GM18520 (cell line): ENCODE results near the gene HTRA3.

Experiments used
- ATAC-seq: cut with Tn5 transposase; IDR thresholded peaks from one replicate; pipeline ENCODE4 v1.9.1; 2021; ENCODE audit not compliant: unreplicated experiment

HTRA3 gene

DNA sequence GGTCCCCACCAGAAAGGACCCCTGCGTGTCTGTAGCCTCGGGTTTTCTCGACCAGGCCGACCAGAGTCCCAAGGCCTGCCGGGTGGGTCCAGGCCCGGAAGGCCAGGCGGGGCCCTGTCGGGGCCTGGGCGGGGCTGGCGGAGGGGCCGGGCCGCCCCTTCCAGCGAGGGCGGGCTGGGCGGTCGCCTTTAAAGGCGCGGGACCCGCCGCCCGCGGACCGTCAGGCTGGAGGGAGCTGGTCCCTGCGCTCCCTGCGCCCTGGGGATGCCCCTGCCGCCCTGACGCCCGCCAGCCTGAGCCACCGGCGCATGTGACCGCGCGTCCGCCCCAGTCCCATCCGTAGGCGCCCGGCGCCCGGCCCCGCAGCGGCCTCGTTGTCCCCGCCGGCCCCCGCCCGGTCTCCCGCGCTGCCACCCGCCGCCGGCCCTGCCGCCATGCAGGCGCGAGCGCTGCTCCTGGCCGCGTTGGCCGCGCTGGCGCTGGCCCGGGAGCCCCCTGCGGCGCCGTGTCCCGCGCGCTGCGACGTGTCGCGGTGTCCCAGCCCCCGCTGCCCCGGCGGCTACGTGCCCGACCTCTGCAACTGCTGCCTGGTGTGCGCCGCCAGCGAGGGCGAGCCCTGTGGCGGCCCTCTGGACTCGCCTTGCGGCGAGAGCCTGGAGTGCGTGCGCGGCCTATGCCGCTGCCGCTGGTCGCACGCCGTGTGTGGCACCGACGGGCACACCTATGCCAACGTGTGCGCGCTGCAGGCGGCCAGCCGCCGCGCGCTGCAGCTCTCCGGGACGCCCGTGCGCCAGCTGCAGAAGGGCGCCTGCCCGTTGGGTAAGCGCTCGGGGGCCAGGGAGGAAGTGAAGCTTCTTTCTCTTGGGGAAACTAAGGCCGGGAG lies at the start of gene HTRA3:
HTRA3 (plus strand) TSS at position 220 of the 883 bp plus-strand sequence; CDS start at position 435, 215 bp downstream.
- ATAC-seq, result no peak

DNA sequence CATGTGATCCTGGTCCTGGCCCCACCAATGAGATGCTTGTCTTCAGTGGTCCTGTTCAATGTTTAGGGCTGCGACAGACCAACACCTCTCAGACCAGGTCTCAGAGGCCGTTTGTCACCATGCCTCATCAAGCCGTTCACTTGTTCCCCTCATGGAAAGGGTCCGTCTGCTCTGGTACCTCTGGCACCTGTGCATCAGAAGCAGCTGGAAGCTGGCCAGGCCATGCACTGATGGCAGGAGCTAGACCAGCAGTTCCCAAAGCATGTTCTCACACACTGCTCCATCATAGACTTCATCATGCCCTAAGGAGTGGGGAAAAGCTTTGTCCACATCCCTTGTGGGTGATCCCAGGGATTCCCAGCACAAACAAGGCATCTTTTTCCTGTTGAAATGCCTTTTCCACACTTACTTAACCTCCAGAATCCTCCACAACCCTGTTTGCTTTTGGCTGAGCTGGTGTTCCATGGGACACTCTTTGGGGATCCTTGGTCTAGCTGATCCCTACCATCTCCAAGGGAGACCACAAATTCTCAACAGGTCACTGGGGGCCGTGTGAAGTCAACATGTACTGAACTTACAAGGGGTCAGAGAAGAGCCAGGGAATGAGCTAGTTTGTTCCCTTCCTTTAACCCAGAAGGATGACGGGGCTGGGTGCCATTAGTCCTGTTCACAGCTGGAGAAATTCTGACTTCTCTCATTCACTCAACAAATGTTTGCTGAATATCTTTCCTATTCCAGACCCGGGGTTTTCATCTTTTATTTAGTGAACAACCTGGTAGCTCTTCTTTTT lies 48.7 kb upstream of the HTRA3 start:
- no peak for ATAC-seq

DNA sequence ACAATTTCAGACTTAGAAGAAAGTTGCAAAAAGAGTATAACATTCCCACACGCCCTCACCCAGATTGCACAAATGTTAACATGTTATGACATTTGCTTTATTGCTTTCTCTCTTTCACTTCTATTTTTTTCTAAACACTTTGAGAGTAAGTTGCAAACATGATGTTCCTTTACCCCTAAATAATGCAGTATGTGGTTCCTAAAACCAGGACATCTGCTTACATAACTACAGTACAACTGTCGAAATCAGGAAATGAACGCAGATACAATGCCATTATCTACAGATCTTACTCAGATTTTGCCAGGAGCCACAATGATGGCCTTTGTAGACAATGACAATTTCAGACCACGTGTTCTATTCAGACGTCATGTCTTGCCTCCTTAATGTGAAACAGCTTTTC lies 48.1 kb upstream of the HTRA3 start:
- no peak for ATAC-seq

DNA sequence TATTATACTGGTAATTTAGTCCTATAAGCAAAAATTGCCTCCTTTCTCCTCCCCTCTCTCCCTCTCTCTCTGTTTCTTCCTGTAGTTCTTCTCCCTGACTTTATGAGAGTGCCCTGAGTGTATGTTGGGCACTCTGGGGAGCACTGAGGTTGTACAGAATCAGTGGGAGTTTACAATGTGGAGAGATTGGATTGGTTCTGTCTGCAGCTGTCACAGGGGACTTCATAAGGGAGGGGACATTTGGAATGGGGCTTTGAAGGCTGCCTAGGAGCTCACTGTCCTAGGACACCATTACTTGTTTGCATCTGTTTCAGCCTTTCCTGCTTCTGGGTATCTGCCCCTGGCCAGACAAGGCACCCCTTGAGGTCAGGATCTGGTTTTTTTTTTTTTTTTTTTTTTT lies 47.6 kb upstream of the HTRA3 start:
- ATAC-seq, result no peak

DNA sequence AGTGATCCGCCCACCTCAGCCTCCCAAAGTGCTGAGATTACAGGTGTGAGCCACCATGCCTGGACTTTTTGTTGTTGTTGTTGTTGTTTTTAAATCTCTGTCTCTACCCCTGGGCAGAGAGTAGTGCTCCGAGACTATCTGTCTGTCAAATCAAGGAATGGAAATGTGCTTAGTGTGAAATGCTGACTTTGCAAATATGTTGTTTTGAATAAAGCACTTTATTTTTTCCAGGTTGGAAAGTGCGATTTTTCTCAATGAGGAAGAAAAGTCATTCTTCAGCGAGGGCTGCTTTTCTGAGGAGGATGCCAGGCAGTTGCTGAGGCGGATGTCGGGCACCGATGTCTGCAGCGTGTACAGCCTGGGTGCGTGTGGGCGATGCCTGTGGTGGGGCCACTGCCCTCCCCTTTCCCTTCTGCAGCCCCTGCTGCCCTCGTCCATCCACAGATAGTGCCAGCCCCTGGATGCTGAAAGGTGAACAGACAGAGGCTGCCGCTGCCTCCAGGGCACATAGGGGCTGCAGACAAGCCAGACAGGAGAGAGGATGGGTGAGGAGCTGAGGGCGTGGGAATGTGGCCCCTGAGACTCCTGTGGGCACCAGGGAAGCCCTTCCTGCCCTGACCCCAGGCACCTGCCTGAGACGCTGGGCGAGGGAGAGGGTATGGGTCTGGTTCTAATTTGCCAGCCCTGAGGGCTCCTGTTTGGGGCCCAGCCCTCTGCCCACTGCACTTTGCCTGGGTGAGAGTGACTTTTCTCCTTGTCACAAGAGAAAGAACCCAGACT lies 46.8 kb upstream of the HTRA3 start:
- no peak for ATAC-seq

DNA sequence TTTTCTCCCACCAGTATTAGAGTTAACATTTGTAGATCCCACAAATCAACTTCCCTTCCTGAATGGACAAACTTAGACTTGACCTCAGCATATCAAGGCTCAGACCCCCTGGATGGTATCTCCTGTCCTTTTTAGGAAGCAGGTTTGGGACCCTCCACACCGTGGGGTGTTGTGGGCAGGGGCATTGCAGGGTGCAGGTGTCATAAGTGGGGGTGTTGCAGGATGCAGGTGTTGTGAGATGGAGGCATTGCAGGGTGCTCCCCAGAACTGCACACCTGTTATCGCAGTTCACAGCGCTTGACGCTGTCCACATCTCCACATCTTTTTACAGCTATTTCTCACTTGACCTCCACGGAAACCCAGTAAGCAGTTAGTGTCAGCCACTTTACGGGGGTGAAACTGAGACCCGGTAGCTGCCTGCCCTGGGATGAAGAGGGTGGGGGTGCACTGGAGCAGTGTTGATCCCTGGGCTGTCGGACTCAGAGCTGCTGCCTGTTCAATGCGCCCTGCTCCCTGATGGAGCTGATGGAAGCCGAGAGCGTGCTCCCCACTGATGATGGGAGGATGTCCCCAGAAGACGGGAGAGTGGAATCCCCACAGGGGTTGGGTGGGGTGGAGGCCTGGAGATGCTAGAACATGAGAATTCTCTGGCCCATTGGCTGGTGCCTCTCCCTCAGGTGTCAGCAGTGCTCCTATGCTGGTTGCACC lies 45.1 kb upstream of the HTRA3 start:
- no peak for ATAC-seq

DNA sequence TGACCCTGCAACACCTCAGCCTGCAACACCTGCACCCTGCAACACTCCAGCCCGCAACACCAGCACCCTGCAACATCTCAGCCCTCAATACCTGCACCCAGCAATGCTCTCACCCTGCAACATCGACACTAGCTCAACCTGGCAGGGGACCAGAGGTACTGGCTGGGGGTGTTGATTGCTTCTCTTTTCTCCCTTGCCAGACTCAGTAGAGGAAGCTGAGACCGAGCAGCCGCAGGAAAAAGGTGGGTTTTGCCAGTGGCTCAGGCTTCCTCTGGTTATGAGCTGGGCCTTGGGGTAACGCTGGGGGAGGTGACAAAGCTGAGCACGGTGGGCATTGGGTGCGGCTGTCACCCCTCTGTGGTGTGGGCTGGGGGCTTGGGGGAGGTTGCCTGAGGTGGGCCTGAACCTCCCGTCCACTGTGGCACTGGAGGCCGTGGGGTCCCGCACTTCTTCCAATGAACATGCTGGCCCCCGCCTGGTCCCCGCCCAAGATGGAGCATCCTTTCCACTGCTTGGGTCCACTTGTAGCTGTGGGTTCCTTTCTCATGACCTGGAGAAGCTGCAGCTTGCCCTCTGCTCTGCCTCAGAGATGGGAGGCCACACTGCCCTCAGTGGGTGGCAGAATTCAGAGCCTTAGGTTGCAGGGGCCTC lies 44.5 kb upstream of the HTRA3 start:
- no peak for ATAC-seq

DNA sequence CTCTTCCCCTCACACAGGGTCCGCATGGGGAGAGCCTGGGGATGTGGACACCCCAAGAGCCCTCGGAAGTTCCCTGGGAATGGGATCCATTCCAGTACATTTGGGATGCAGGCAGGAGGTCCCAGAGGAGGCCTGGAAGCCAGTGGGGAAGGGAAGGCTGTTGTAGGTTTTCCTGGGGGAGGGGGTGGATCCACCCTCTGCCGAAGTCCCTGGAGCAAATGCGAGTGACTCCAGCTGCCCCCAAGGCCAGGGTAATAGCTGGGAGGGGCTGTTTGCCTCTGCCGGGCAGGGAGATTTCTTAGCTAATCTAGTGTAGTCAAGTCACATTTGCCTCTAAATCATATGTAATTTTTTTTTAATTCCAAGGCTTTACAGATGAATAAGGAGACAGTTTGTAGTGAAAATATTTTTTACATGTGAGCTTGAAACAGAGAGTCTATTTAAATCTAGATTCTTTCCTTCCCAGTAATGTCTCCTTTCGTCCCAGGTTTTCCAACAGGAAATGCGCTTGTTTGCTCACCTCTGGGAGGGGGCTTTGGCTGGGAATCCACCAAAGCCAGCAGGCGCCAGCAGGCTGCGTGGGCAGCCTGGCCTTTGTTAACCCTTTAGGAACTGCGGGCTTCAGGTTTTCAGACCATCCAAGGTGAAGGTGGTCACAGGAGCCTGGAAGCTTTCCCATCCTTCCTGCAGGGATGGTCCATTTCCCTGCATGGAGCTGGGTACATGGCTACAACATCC lies 43.7 kb upstream of the HTRA3 start:
- ATAC-seq, result no peak

DNA sequence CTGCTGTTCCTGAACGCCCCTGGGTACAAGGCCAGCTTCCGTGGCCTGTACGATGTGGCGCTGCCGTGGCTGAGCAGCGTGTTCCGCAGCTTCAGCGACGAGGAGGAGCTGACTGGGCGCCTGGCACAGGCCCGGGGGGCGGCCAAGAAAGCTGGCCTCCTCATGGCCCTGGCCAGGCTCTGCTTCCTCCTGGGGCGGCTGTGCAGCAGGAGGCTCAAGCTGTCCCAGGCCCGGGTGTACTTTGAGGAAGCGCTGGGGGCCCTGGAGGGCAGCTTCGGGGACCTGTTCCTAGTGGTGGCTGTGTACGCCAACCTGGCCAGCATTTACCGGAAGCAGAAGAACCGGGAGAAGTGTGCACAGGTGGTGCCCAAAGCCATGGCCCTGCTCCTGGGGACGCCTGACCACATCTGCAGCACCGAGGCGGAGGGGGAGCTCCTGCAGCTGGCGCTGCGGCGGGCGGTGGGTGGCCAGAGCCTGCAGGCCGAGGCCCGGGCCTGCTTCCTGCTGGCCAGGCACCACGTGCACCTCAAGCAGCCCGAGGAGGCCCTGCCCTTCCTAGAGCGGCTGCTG lies 42.3 kb upstream of the HTRA3 start:
- ATAC-seq, result no peak

DNA sequence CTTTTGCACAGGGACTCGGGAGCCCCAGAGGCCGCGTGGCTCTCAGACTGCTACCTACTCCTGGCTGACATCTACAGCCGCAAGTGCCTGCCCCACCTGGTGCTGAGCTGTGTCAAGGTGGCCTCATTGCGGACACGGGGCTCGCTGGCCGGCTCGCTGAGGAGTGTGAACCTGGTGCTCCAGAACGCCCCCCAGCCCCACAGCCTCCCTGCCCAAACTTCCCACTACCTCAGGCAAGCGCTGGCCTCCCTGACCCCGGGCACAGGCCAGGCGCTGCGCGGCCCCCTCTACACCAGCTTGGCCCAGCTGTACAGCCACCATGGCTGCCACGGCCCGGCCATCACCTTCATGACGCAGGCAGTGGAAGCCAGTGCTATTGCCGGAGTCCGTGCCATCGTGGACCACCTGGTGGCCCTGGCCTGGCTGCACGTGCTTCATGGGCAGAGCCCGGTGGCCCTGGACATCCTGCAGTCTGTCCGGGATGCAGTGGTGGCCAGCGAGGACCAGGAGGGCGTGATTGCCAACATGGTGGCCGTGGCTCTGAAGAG lies 41.7 kb upstream of the HTRA3 start:
- ATAC-seq, result no peak

DNA sequence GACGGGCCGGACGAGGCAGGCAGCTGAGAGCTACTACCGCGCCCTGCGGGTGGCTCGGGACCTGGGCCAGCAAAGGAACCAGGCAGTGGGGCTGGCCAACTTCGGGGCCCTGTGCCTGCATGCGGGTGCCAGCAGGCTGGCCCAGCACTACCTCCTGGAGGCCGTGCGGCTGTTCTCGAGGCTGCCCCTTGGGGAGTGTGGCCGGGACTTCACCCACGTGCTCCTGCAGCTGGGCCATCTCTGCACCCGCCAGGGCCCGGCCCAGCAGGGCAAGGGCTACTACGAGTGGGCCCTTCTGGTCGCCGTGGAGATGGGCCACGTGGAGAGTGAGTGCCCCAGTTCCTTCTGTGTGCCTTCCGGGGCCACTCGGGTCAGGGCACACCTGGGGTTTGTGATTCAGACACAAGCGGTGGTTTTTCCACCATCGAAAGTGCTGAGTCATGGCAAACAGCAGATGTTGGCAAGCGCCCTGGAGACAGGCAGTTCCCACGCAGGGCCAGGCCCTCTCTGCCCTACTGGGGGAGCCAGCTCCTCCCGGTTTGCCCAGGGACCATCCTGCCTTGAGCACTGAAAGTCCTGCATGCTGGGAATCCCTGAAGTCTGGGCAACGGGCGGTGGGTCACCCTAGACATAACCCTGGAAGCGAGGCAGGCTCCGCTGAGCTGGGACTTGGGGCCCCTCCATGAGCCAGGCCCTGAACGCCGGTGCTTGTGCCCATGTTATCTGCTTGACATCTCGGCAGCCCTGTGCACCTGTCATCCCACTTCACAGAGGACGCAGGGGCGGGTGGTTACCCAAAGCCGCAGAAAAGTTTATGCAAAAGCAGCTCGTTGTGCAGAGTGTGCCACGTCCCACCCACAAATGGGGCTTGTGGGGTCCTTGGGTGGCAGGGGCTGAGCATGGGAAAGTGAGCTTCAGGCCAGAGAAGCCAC lies 41.0 kb upstream of the HTRA3 start:
- ATAC-seq, result peak; percentile 68

DNA sequence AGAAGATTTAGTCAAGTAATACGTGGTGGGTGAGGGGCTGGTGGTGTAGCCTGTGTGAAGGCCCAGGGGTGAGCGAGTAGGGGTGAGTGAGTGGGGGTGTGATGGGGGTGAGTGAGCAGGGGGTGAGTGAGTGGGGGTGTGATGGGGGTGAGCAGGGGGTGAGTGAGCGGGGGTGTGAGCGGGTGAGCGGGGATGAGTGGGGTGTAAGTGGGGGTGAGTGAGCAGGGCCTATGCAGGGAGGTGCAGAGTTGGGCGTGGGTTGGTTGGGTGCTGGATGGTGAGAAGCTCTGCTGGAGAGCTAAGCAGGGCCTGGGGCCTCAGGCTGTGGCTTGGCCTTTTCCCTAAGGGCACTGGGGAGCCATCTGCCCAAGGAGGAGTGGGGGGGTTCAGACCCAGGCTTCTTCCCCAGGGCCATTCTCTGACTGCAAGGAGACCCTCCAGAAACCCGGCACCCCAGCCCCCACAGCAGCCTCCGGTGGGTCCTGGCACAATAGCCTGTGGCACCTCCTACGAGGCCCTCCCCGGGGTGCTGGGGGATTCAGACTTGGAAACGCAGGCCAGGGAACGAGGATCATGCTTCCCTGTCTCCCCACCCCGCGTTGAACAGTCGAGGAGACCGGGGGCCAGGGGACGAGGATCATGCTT lies 40.1 kb upstream of the HTRA3 start:
- ATAC-seq, result no peak

DNA sequence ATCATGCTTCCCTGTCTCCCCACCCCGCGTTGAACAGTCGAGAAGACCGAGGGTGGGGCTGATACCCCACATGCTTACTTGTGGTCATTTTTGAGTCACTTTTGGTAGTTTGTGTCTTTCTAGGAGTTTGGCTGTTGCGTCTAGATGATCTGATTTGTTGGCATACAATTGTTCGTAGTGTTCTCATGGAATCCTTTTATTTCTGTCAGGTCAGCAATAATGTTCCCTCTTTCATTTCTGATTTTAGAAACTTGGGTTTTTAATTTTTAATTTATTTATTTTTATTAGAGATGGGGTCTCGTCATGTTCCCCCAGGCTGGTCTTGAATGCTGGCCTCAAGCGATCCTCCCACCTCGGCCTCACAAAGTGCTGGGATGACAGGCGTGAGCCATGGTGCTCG lies 39.5 kb upstream of the HTRA3 start:
- ATAC-seq, result no peak

DNA sequence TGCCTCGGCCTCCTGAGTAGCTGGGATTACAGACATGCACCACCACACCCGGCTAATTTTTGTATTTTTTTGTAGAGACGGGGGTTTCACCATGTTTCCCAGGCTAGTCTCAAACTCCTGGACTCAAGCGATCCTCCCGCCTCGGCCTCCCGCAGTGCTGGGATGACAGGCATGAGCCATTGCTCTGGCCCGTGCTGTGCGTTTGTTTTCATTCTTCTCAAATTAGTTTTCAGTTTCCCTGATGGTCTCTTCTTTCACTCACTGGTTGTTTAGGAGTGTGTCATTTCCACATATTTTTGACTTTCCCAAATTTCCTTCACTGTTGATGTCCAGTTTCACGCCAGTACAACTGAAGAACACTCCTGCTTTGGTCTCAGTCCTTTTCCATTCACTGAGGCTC lies 38.7 kb upstream of the HTRA3 start:
- ATAC-seq, result no peak

DNA sequence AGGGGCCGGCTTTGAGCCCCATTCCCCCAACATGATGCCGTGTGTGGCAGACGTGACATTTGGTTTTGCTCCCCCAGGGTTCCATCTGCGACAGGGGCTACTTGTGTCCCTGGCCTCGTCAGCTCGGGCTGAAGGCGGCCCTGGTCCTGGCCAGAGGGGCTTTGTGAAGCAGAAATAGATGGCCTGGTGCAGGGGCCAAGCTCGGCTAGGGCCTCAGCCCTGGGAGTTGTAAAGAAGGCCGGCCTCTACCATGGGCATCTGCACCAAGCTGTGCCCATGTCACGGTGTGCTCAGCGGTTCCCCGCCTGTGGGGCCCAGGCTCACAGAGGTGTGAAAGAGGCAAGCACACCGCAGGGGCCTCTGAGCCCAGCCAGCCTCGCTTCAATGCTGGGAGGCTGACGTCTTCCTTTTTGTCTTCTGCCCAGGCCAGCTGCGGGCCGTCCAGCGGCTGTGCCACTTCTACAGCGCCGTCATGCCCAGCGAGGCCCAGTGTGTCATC lies 38.0 kb upstream of the HTRA3 start:
- no peak for ATAC-seq

DNA sequence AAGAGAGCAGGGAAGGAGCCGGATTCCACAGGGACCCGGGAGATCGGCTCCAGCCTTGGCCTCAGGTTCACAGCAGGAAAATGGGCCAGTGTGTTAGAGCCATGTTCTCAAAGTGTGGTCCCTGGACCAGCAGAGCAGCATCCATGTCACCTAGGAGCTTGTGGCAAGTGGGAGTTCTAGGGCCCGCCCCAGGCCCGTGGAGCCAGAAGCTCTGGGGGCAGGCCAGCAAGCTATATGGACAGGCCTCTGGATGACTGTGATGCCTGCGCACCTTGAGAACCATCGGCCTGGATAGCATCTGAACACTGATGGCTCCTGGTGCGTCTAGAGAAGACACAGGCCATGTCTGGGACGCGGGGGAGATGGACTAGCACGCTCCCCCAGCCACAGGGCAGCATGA lies 36.8 kb upstream of the HTRA3 start:
- no peak for ATAC-seq
